Measurements from ENCODE around the gene TMEM140.
"Not testable (repeated sequence)": the region's sequence is repeated elsewhere in the genome, so short reads cannot be mapped to it uniquely, and the experiment has no call there.

TMEM140 gene

DNA sequence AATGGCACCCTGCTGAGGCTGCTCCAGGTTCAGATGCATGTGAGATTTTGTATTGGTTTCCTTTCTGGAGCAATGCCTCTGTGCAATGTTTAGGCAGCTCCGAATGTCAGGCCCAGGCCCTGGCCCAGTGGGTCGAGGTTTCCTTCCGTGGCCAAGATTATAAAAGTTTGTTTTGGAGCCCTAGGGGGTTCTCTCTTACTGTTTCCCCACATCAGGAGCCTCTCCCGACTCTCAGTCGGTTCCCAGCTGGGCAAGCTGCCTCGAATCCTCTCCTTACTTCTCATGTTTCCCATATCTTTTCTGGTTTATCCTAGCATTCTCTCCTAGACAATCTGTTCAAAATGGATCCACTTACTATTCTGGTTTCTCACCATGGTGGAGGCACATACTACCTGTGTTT lies 11.0 kb downstream of the TMEM140 start:
- no peak for DNase-seq (ENCODE audit: low read depth)

DNA sequence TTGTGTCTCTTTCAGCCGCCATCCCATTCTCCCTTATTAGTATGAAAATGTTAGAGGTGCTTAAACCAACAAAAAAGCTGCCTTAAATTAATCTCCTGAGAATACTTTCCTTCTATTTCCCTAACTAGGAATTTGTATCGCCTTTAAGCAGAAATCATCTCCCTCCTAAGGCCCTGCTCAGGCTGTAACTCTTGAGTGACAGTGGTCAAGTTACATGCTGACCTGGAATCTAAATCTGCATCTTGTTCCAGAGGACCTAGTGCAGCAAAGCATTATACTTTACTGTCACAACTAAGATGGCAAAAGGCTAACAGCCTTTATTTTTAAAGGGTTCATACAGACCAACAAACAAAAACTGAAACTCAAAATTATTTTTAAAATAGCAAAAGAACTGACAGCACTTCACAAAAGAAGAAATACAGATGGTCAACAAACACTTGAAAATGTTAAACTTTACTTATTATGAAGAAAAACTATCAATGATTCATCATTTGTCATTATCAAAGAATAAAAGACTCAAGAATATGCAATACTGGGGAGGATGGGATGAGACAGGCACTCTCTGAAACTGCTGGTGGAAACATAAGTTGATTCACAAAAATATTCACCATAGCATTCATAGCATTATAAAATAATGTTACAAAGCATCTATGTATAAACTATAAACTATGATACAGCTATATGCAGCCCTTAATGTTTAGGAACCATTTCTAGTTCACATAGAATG lies 11.7 kb downstream of the TMEM140 start:
- DNase-seq (ENCODE audit: low read depth): no peak

GRCh38 chr7:135160098-135160857 lies 12.4 kb downstream of the TMEM140 start:
- DNase-seq (ENCODE audit: low read depth): no peak

DNA sequence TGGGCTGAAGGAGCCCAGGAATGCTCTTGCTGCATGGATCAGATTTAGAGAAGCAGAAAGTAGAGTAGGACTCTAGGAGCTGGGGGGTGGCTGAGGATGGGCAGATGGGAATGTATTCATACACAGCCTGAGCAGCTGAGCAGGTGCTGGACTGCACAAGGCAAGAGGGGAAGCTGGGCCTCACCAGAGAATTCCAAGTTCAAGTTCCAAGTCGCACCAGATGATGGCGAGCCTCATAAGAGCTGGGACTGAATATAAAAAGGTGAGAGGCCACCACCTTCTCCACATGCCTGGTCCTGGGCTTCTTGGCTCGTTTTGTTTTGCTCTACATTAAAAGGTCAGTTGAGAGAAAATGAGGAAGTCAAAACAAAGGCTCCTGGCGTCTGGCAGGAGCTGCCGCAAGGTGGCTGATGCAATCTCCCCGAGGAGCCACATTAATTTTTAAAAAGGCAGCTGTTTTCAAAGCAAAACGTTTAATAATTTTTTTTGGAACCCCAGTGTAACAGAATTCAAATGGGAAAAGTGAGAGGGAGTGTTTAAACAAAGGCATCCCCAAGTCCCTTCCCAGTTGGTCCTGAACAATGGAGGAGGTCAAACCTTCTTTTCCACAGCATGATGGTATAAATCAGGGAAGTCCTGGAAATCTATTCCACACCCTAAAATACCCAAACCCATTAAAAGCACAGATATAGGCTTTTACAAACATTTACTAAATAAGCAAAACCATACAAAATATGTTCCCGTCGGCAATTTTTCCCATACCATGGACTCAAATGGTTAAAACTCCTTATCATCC lies 13.2 kb downstream of the TMEM140 start:
- DNase-seq (ENCODE audit: low read depth): no peak

DNA sequence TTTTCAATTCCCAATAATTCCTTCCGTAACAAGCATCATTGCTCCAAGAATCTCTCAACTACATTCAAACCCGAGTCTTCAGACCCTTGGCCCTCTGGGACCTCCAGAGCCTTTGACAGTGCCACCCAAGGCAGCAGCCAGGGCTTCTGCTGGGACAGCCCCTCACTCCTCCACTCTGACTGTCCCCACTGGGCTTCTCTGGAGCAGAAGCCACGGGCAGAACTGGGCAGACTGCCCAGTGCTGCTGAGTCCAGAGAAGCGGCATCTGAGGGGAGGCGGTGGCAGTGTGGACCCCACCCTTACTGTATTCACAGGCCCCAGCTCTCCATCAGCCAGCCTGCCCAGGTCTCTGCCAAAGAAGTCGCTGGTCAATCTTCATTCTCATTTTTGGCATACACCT lies 13.8 kb downstream of the TMEM140 start:
- no peak for DNase-seq (ENCODE audit: low read depth)

- DNase-seq (ENCODE audit: low read depth): no peak
Measured at GRCh38 chr7:135162382-135163001, 14.6 kb downstream of the TMEM140 start.

GRCh38 chr7:135164357-135165061 lies 16.6 kb downstream of the TMEM140 start:
- DNase-seq (ENCODE audit: low read depth): no peak

- no peak for DNase-seq (ENCODE audit: low read depth)
Measured at GRCh38 chr7:135165862-135166261, 18.0 kb downstream of the TMEM140 start.

DNA sequence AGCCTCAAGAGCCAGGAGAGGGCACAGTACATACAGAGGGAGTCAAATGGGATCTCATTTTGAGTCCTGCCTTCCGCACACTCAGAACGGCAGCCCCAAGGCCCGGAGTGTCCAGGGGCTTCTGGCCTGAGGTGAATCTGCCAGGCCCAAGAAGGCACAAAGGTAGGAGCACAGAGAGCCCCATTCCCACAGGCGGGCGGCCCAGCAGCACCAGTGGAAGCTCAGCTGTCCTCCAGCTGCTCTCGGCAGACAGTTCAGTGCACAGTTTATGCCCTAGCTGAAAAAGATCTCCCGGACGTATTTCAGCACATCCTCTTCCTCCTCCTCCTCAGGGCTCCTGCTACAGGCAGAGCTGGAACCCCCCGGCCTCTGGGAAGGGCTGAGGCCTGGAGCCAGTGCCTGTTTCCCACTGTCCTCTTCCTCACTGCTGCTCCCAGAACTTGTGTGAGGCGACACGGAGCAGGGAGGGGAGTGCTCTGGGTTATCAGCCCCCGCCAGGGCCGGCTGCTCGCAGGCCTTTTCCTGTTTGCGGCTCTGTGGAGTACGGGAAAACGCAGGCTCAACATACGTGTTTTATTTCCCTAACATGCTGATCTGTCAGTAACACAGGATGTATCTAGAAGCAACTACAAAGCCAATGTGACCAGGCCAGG lies 18.6 kb downstream of the TMEM140 start:
- DNase-seq (ENCODE audit: low read depth): no peak

- DNase-seq (ENCODE audit: low read depth): no peak
Measured at GRCh38 chr7:135167365-135167917, 19.6 kb downstream of the TMEM140 start.

GRCh38 chr7:135168001-135168400 lies 20.1 kb downstream of the TMEM140 start:
- no peak for DNase-seq (ENCODE audit: low read depth)

DNA sequence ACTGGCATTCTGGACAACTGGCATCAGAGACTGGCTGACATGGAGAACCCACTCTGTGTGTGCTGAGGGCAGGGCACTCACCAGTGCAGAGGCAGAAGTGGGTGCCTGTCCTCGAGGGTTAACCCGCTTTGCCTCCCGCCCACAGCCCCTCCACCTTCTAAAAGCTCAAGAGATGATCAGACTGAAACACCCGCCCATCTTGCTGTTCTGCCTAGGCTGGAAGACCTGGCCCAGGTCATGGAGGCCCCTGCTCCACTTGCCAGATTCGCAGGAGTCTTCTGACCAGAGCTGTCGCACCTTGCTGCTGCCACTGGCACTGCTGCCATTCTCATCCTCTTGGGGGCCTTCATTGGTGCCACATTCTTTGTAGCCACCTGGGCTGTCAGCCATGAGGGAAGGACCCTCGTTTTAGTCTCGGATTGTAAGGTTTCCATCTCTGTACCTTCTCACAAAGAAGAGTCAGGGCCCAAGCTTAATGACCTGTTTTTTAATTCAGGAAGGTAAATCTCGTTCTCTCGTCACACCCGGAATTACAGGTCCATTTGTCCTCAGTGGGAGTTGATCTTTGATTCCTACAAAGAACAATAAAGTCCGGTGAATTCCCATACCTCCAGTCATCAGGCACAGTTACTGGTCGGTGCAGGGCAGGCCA lies 20.7 kb downstream of the TMEM140 start:
- DNase-seq (ENCODE audit: low read depth): no peak

DNA sequence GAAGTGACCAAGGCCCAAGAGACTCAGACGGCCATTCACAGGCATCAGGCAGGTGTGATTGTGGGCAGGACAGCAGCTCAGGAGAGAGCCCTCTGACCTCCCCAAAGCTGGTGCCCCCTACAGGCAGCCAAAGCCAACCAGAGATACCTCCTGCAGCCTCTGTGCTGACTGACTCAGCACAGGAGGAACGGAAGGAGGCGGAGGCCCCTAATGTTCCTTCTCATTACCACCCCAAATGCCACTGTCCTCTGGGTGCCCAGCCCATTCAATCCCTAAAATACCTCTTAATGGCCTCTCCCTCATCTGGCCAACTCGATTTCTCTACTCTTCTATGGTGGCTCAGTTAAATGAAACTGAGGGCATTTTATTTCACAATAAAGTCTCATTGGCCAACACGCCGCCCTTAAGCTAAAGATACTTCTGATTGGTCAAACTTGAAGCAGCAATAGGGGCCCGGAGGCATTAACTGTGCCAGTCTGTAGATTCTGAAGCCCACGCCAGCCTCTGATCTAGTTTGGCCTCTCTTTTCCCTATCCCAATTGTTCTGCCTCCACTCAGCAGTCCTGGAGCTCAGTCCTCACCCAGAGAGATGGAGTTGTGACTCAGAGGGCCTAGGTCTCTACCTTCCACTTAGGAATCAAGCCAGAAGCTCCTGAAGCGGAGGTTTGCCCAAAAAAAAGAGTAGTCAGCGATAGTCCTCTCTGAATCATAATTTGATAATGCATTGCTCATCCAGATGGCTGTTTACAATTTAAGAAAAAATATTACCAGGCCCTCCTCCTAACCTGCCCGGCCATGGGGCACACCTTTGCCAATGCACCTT lies 21.5 kb downstream of the TMEM140 start:
- DNase-seq (ENCODE audit: low read depth): no peak

GRCh38 chr7:135169964-135170273 lies 22.0 kb downstream of the TMEM140 start:
- DNase-seq (ENCODE audit: low read depth): no peak

- peak; percentile 86 for DNase-seq (ENCODE audit: low read depth)
Measured at GRCh38 chr7:135170274-135170997, 22.6 kb downstream of the TMEM140 start, which contains the start of gene CYREN. Gene CYREN, minus strand, starts transcription at chr7:135170707. Its CDS starts 1,785 bp downstream, at chr7:135168922.

- DNase-seq (ENCODE audit: low read depth): not testable (repeated sequence)
Measured at GRCh38 chr7:135170998-135171481, 23.2 kb downstream of the TMEM140 start.

- DNase-seq (ENCODE audit: low read depth): not testable (repeated sequence)
Measured at GRCh38 chr7:135171581-135172291, 23.9 kb downstream of the TMEM140 start.

DNA sequence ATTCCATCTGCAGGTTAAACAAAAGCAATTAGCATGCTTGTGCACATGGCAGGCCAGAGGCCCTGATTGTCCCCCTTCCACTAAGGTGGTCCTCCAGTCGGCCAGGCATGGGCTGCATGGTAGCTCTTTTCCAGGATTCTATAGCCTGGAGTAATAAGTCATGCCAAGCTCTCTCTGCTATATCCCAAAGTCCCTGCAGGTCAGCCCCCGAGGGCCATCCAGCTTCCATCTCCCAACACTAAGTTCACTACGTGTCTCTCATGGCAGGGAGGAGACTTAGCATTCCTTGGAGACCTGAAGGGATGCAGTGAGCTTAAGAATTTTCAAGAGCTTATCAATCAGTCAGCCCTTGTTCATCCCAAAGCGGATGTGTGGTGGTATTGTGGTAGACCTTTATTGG lies 26.0 kb downstream of the TMEM140 start:
- DNase-seq (ENCODE audit: low read depth): not testable (repeated sequence)

All from activated gamma-delta T cell treated with anti-CD3 and anti-CD28 coated beads, Interleukin-2, amount 50 U/mL, for 16 hours (primary cell).